Hippocampal formation (tissue), 2 donors: ENCODE measurements around the gene OPN3.

ENCODE experiments used
- DNase-seq, 2 donors: peaks; one replicate each; lab custom pipeline; 2025; lab: John Stamatoyannopoulos, UW

The OPN3 gene

DNA sequence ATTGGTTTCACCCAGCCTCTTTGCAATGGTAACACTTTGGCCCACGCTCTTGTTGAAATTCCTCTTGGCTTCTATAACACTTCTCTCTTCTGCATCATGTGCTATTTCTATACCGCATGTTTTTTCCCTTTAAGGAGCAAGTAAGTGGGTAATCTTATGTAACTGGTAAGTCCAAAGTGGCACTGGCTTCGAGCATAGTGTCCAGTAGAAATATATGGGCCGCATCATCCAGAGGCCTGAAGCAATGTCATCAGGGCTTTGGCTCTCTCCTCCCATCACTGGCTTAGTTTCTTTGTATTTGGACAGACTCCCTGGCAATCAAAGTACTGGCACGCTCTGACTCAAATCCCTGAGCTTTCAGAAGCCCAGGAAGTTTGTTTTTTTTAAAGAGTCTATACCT lies 17.5 kb downstream of the OPN3 start:
- DNase-seq, result no peak

DNA sequence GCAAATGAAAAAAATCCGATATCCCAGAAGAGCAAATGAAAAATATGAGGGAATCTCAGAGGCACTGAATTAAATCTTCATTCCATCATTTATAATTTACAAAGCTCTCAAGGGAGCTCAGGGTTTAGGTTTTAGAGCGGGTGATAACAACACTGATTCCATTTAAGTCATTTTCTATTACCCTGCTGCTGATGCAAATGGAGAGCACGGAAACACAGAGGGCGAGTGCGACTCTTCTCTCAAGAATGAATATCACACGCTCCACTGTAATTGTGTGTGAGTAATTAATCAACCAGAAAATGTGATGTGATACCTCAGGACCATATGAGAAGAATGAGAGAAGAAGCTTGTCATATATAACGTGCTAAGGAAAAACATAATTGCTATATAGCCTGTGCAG lies 22.7 kb downstream of the OPN3 start:
- DNase-seq, result no peak

DNA sequence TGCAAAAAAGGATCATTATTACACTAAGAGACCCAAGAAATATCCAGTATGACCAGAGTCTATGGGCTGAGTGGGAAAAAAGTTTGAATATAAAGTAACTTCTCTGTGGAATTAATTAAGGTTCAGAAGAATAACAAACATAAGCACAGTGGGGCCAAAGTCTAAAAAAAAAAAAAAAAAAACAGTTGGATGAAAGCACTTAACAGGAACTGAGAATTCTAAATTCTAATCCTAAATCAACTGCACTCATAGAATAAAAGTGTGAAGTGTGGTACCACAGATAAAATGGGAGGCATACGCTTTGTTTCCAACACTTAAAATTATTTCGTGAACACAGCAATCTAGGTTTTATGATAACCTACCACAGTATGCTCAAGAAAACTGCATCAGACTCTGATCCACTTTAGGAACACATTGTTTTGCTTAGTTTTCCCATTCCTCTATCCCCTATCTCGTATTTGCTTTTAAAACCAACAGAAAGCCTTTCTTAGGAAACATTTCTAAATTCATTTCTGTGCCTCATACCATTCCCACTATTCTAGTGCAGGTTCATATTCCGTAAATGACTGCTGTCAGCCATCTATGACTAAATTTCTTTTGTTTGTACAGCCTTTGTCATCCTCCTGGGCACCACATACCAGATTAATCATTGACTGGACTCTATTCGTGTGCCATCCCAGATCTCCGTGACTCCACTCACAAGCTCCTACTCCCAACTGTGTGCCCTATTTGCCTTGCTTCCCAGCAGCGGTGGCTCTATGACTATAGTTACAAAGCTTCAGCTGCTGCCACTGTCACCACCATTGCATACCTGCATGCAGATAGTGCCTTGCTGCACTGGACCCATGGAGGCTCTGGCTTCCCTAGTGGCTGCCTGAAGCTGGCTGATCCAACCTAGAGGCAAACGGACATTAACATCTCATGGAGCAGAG lies 24.9 kb downstream of the OPN3 start:
- DNase-seq, result no peak

DNA sequence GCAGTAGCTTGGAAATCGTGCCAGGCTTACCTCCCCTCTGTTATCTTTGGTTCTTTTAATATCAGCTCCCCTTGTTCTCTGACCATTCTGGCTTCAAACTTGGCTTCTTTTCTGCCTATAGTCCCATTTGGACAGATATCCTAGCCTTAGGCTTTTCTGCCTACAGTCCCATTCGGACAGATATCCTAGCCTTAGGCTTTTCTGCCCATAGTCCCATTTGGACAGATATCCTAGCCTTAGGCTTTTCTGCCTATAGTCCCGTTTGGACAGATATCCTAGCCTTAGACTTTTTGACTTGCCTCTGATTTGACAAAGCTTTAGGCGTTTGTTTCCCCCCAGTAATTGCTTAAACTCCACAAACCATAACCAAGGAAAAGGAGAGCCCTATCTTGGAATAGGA lies 25.6 kb downstream of the OPN3 start:
- no peak for DNase-seq

DNA sequence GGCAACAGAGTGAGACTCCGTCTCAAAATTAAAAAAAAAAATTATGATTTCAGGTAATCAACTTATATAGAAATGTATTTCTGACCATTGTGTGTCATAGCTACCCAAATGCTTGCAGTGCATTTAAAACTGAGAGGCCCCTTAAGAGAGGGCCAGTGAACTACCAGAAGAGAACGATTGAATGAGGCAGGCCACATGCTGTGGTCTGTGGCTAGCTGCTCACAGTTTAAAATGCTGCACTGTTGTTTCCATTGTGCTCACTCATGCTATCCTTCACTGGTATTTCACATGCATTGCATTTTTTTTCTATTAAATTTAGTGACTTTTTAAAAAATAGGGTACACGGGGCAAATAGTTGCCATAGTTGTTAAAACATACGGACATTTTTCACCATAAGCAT lies 26.0 kb downstream of the OPN3 start:
- no peak for DNase-seq

DNA sequence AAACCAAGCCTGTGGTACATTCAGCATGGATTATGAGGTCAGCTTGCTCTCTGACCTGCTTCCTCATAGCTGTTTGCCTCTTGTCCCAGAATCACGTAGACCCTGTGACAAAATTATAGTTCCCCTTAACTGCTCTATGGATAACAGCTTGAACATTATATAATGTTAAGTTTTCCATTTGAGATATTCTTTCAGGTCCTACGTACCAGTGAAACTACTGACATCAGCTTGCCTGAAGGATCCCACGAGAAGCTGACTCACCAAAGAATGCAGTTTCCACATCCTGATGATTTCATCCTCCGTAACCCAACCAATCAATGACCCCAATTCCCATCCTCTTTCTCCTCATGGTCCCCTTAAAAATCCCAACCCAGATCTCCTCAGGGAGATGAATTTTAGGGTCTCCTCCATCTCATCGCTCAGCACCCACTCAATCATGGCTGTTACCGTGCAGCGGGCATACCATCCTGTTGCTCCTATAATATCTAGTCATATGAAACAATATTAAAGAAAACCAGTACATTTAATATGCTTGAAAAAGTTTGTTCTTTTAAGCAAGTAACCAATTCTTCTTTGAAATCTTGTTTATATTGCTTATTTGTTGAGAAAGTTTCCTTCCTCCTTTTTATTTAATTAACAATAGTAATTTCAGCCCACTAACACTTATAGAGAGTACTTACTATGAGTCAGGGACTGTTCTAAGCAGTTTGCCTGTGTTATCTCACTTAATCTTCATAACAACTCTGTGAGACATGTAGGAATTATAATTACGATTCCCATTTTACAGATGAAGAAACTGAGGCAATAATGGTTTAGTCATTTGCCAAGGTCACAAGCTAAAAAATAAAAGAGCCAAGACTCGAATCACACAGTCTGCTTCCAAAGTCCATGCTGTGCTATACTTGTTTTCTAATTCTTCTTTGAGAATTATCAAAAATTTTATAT lies 27.4 kb downstream of the OPN3 start:
- no peak for DNase-seq

DNA sequence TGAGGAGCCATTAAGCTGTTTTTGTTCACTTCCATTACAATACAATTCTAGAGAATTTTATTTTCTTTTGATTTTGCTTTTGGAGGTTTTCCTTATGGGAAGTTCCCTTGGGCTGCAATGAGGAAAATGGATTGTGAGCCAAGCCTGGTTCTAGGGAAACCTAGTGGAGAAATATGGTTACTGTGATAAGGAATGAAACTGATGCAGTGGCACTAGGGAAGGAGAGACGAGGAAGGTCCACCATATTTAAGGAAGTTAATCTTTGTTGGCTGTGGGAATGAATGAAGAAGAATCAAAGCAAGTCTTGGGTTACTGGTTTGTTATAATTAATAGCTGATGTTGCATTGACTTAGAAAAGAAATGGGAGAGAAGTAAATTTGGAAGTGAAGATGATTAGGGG lies 28.4 kb downstream of the OPN3 start:
- no peak for DNase-seq

DNA sequence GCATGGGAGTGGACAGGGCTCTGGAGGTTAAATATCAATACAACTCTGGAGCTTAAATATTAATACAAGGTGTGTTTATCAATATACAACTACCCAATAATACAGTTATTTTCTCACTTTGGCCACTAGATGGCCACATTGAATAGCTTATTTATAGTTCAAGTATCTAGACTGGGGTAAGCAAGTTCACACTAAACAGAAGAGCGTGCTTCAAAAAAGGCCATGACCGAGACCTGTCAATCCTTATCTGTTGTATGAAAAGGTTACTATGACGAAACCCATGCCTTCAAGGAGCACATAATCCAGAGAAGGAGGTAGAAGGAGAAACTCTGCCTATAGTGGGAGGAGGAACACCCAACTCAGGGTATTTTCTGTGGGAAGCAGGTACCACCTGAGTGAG lies 29.1 kb downstream of the OPN3 start:
- peak in 1 of 2 donors; percentile 77 for DNase-seq

DNA sequence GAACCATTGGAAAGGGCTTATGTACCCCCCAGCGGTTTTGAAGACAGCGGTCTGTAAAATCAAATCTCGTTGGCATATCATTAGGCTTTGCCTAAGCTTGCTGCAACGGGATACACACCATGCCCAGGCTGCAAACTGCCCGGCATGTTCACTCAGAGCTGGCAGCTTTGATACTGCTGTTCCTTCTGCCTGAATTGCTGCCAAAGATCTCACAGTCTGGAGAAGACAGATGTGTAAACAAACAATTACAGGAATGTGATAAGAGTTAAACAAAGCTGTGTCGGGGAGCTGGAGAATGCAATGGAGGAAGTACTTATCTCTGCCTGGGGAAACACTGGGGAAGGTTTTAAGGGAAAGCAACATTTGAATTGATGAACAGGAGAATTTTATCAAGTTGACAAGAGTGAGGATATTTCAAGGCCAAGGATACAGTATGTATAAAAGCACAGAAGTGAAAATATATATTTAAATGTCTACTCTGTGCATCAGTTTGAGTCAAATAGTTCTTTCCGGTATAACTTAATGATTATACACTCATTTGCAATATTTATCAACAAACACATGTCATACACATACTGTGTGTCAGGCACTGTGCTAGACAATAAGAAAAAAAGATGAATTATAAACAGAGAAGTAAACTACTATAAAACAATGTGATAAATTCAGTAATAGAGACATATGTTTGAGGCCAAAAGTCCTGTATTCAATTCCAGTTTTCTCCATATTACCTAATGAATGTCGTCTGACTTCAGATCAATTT lies 29.9 kb downstream of the OPN3 start:
- DNase-seq, result no peak

DNA sequence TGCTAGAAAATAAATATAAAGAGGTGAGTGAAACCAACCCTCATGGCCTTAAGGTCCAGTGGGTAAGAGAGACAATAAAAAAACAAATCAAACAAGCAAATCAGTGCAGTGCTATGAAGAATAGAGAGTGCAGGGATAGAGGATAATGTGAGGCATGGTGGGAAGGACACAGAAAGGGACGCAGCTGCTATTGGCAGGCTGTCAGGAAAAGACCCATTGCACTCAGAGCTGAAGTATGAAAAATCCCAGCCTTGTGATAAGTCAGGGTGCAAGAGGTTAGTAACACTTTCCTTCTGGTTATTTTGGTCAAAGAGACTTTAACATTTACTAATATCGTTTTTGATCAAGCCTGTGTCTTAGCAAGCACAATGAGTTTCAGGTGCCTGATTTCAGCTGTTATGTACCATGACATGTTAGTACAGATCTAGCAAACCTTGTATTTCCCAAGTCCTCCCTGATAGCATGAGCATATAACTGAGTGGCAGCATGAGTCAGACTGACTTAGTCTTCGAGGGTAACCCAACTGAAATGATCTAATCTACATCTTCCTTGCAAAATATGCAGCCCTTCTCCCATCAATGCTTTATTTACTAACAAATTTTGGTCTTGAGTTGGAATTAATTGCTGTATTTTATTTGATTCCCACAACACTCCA lies 31.7 kb downstream of the OPN3 start:
- no peak for DNase-seq

DNA sequence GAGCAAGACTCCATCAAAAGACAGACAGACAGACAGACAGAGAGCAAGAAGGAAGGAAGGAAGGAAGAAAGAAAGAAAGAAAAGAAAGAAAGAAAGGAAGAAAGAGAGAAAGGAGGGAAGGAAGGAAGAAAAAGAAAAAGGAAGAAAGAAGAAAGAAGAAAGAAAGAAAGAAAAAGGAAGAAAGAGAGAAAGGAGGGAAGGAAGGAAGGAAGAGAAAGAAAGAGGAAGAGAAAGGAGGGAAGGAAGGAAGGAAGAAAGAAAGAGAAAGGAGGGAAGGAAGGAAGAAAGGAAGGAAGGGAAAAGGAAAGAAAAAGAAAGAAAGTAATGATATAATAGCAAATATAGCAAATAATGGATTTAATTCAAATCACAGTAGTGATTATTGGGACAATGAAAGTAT lies 32.7 kb downstream of the OPN3 start:
- no peak for DNase-seq

DNA sequence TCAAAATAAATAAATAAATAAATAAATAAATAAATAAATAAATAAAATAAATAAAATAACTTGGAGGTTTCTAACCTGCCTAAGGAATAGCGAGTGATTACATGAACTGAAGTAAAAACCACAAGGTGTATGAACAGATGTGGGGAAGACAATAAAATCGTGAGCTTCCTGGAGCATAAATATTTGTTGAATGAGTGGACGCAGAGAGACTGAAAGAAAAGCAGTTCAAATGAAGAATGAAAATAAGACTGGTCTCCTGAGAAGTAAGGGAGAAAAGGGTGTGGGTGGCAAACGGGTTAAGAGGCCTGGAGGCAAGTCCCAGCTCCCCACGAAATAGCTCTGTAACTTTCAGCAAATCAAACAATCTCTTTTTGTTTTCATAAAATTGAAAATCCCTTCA lies 33.6 kb downstream of the OPN3 start:
- no peak for DNase-seq

DNA sequence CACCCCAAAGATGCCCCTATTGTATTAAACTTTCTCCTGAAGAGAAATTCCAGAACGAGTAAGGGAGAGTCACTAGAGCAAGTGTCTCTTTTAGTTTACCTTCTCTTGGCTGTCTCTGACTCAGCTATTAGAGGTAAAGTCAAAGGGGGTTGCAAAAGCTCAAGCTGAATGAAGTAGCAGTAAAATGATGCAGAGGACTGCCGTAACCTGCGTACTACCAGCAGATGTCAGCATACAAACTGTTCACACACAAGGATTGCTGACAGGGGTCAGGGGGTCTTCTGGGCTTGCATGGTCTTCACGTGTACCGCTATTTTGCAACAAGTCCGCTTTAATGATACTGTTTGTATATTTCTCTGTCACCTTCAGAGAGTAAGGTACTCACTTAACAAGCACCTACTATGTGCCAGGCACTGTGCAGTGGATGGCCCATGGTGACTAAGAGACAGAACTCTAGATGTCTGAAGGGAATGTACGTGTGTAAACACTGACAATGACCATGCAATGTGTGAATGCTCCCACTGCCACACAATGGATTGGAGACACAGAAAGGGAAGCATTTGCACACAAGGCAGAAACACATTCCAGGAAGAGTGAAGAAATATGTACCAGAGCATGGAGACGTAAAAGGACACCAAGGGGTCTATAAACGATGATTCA lies 34.9 kb downstream of the OPN3 start:
- DNase-seq, result no peak

DNA sequence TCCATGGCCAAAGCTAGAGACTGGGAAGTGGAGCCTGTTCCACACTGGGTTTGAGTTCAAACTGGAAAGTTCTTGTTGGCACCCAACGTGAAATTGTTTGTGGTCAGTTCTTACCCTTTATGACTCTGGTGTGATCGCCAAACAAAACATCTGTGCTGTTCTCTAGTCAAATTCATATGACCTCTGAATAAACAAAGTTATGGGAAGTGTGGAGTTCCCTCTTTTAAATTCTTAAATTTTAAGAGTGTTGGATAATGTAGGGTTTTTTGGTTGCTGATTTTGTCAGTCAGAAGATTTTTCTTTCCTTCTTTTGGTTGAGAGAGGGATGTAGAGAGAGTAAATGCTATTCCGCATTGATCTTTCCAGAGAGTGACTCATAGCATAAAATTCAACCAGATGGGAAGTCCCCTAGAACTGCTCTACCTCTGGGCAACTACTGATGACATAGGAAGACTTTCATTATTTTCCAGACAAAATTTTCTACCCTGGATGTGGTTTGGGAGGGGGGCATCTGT lies 36.4 kb downstream of the OPN3 start:
- DNase-seq, result no peak

DNA sequence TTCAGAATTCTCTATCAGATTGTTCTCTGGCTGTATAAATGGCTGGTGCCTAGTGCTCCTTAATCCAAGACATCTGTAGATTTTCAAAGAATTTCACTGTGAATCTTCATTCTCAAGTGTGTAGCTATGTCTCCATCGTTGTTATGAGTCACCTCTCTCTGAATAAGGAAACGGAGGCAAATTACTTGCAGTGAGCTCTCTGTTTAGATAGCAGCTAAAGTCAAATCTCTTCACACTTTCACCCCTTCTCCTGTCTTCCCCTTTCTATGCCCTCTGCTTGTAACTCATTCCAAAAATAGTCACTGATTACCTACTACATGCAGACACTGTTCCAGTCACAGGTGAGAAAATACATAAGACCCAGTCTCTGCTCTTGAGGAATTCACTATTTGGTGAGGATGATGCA lies 39.7 kb downstream of the OPN3 start:
- DNase-seq, result no peak

DNA sequence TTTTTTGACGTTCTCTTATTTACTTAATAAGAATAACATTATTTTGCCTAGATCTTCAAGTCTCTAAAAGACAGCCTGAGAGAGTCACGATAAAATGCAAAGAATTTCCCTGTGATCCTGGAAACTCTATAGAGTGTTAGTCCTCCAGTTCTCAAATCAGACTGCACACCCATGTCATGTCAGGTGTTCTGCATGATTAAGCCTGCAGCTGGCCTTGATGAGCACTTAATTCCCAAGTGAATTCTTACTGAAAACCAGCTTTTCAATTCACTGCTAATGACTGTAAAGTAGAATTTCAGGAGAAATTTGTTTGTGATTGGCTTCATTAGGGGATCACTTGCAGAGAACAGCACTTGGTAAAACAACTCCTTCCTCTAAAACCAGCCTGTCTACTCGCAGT lies 41.9 kb downstream of the OPN3 start:
- no peak for DNase-seq

DNA sequence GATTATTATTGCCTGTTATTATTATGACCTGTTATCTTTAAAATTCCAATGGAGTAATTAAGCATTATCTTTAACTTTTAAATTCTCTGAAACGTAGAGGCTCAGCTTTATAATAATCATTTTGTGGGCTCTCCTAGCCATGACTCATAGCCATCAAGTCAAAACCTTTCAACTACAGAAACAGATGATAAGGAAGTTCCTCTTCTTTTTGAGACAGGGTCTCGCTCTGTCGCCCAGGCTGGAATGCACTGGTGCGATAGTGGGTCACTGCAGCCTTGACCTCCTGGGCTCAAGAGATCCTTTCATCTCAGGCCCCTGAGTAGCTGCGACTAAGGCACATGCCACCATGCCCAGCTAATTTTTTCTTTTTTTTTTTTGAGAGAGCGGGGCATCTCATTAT lies 43.5 kb downstream of the OPN3 start:
- DNase-seq, result no peak

DNA sequence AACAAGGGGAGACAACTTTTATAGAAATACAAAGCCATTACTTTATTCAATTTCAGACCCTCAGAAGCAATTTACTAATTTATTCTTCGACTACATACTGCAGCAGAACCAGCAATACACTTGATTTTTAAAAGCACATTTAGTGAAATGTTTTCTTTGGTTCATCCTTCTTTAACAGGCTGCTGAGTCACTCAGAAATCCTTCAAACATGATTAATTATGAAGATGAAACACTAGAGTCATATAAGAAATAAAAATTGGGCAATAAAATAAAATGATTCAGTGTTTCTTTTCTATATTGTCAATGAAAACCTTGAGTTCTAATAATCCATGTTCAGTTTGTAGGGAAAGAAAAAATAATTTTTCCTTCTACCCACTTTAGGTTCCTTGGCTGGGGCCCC lies 47.0 kb downstream of the OPN3 start:
- no peak for DNase-seq

DNA sequence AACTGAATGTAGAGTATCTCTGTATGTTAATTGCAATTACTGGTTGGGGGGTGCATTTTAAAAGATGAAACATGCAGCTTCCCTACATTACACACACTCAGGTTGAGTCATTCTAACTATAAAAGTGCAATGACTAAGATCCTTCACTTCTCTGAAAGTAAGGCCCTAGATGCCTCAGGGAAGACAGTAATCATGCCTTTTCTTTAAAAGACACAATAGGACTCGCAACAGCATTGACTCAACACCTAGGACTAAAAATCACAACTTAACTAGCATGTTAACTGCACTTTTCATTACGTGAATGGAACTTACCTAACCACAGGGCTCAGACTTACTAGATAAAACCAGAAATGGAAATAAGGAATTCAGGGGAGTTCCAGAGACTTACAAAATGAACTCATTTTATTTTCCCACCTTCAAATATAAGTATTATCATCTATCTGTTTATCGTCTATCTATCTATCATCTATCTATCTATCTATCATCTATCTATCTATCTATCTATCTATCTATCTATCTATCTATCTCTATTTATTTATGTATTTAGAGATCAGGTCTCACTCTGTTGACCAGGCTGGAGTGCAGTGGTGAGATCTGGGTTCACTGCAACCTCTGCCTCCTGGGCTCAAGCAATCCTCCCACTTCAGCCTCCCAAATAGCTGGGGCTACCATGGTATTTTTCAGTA lies 47.8 kb downstream of the OPN3 start:
- no peak for DNase-seq

DNA sequence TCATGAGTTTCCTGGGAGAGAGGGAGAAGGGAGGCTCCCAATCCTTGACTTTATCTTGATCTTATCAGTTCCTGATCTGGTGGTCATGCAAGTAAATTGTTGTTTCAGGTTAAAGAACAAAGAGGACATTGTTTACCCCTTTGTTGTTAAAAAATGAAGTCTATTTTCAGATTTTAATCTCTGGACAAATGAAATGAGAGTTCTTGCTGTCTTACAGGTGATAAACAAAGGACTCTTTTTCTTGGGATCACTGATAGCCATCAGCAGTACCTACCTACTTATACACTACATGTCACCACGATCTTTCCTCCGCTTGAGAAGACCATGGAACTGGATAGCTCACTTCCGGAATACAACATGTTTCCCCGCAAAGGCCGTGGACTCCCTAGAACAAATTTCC lies 48.4 kb downstream of the OPN3 start:
- no peak for DNase-seq
